ENCODE data around the gene HEATR5A. TPM values are rescaled to one million over a fixed set of nuclear protein-coding genes. Genes with fewer than 3 reads are reported as not detected.

Gene HEATR5A
- total RNA-seq, 1 experiment from 2014 or later: 23.1 TPM

DNA sequence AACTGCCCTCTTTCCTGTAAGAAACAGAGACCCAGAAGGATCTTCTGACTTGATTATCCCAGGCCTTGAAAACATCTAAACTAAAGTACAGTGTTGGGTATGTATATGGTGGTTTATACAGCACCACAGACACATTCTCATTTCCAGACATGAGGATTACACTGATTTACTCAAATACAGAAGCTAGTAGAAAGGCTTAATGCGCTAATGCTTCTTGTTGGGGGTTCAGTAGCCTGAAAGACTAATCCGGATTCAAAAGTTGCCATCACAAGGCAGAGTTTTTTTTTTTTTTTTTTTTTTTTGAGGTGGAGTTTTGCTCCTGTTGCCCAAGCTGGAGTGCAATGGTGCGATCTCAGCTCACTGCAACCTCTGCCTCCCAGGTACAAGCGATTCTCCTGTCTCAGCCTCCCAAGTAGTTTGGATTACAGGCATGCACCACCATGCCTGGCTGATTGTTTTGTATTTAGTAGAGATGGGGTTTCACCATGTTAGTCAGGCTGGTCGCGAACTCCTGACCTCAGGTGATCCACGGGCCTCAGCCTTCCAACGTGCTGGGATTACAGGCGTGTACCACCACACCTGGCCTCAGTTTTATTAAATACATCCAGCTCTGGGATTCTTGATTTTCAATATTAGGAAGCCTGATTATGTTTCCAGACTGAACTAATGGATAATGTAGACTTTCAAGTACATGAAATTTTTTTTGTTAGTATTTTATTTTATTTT is 166.4 kb downstream of the HEATR5A start:
- no peaks in the 10 kb centered on the region for H3K9me3 Mint-ChIP-seq (ENCODE audit: unreplicated experiment)
- no peak overlapping the region for H3K4me3 Mint-ChIP-seq (ENCODE audit: unreplicated experiment)
- no peaks in the 10 kb centered on the region for H3K27me3 Mint-ChIP-seq (ENCODE audit: insufficient read depth, unreplicated experiment)
- no TSS peak for BruUV-seq (replicated peaks)
- H3K27ac Mint-ChIP-seq (ENCODE audit: low read depth, unreplicated experiment): no peak overlapping the region
- POLR2A ChIA-PET: interaction anchor here (0.8 kb wide), 1 partner anchor 73 kb away, joined by 4 read pairs; no protein-coding TSS in a partner anchor
- no peaks in the 10 kb centered on the region for H3K36me3 Mint-ChIP-seq (ENCODE audit: insufficient read depth, unreplicated experiment)
- CTCF ChIA-PET: interaction anchor here (1.3 kb wide), 1 partner anchor 9 kb away, joined by 3 read pairs; no protein-coding TSS in a partner anchor
- H3K4me1 Mint-ChIP-seq (ENCODE audit: insufficient read depth, unreplicated experiment): peaks cover 6% of the 10 kb centered on the region
- intact Hi-C loops (cut with micrococcal nuclease): no loop called here
- TF ChIP-seq, protein P1, sequence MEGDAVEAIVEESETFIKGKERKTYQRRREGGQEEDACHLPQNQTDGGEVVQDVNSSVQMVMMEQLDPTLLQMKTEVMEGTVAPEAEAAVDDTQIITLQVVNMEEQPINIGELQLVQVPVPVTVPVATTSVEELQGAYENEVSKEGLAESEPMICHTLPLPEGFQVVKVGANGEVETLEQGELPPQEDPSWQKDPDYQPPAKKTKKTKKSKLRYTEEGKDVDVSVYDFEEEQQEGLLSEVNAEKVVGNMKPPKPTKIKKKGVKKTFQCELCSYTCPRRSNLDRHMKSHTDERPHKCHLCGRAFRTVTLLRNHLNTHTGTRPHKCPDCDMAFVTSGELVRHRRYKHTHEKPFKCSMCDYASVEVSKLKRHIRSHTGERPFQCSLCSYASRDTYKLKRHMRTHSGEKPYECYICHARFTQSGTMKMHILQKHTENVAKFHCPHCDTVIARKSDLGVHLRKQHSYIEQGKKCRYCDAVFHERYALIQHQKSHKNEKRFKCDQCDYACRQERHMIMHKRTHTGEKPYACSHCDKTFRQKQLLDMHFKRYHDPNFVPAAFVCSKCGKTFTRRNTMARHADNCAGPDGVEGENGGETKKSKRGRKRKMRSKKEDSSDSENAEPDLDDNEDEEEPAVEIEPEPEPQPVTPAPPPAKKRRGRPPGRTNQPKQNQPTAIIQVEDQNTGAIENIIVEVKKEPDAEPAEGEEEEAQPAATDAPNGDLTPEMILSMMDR (IDR thresholded peaks at IDR 0.05; ENCODE audit: unreplicated experiment): no peak
- DNase-seq (ENCODE audit: unreplicated experiment): no peak

- Mint-ChIP-seq H3K36me3 (ENCODE audit: insufficient read depth, unreplicated experiment) (no peaks in the 10 kb centered on the region), H3K27me3 (ENCODE audit: insufficient read depth, unreplicated experiment) (no peaks in the 10 kb centered on the region), H3K4me3 (ENCODE audit: unreplicated experiment) (no peak overlapping the region), H3K27ac (ENCODE audit: low read depth, unreplicated experiment) (no peak overlapping the region), H3K9me3 (ENCODE audit: unreplicated experiment) (no peaks in the 10 kb centered on the region), H3K4me1 (ENCODE audit: insufficient read depth, unreplicated experiment) (peaks cover 6% of the 10 kb centered on the region)
- BruUV-seq (replicated peaks): no TSS peak
- no peak for DNase-seq (ENCODE audit: unreplicated experiment)
- TF ChIP-seq, protein P1 (IDR thresholded peaks at IDR 0.05; ENCODE audit: unreplicated experiment): no peak
- ChIA-PET POLR2A (interaction anchor here (0.9 kb wide), 1 partner anchor 23 kb away, joined by 3 read pairs; no protein-coding TSS in a partner anchor), CTCF (no interaction called here)
- intact Hi-C loops (cut with micrococcal nuclease): no loop called here
Observed at GRCh38 chr14:31252865-31253264, 167.5 kb downstream of the HEATR5A start.

- H3K36me3 Mint-ChIP-seq (ENCODE audit: insufficient read depth, unreplicated experiment): no peaks in the 10 kb centered on the region
- peaks cover 6% of the 10 kb centered on the region for H3K4me1 Mint-ChIP-seq (ENCODE audit: insufficient read depth, unreplicated experiment)
- intact Hi-C loops (cut with micrococcal nuclease): no loop called here
Observed at GRCh38 chr14:31251028-31251958, 169.1 kb downstream of the HEATR5A start.

More at GRCh38 chr14:31251028-31251958, 169.1 kb downstream of the HEATR5A start:
- no peaks in the 10 kb centered on the region for H3K27me3 Mint-ChIP-seq (ENCODE audit: insufficient read depth, unreplicated experiment)
- ChIA-PET CTCF (no interaction called here), POLR2A (interaction anchor here (1.2 kb wide), 1 partner anchor 22 kb away, joined by 4 read pairs; no protein-coding TSS in a partner anchor)
- H3K9me3 Mint-ChIP-seq (ENCODE audit: unreplicated experiment): no peaks in the 10 kb centered on the region
- H3K4me3 Mint-ChIP-seq (ENCODE audit: unreplicated experiment): no peak overlapping the region
- no peak overlapping the region for H3K27ac Mint-ChIP-seq (ENCODE audit: low read depth, unreplicated experiment)
- TF ChIP-seq, protein P1 (IDR thresholded peaks at IDR 0.05; ENCODE audit: unreplicated experiment): no peak
- no peak for DNase-seq (ENCODE audit: unreplicated experiment)
- BruUV-seq (replicated peaks): no TSS peak
